Islet of Langerhans (tissue), 1 donor: ENCODE data around the gene SCRN1.
A peak's percentile ranks its signal among the peaks of the same experiment; 100 is the strongest.
"Not testable (repeated sequence)": the region's sequence is repeated elsewhere in the genome, so short reads cannot be mapped to it uniquely, and the experiment has no call there.

ENCODE experiments used
- FAIRE-seq: peaks from one replicate; lab custom pipeline; 2011; peaks lifted over from hg19 to GRCh38; lab: Jason Lieb, UNC

SCRN1 gene

GRCh38 chr7:29926216-29926615 is 63.4 kb downstream of the SCRN1 start:
- FAIRE-seq = no peak

DNA sequence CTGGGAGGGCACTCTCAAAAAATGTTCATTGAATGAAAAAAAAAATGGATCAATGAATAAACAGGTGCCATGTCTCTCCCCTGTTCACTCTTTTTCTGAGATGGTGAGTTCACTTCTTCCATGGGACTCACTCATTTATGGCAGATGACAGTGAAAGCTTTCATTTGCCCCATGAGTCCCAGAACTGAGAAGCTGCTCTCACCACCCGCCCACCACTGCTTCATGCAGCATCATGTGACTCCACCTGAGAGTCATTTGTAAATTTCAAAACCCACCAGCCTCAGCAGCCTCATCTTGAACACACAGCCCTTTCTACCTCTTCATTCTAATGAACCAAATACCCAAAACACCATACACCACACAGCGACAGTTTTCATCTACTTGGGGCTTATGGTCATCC is 64.9 kb downstream of the SCRN1 start:
- FAIRE-seq = no peak

DNA sequence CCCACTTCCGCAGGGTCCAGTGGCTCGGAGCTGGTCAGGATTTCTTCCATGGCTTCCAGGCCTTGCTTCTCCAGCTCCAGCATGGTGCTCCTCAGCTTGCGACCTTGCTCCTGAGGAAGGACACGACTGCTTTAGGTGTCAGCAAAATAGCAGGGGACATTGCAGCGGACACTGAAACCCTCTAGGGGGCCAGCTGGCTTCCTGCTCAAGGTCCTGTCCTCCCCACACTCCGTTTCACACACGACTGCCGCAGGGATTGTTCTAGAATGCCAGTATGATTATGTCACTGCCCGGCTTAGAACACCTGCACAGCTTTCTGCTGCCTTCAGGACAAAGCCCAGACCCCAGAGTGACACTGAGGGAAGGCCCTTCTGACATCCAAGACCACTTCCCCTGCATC is 65.6 kb downstream of the SCRN1 start:
- no peak for FAIRE-seq

- no peak for FAIRE-seq
These were observed 66.5 kb downstream of the SCRN1 start for GRCh38 chr7:29922921-29923700.

DNA sequence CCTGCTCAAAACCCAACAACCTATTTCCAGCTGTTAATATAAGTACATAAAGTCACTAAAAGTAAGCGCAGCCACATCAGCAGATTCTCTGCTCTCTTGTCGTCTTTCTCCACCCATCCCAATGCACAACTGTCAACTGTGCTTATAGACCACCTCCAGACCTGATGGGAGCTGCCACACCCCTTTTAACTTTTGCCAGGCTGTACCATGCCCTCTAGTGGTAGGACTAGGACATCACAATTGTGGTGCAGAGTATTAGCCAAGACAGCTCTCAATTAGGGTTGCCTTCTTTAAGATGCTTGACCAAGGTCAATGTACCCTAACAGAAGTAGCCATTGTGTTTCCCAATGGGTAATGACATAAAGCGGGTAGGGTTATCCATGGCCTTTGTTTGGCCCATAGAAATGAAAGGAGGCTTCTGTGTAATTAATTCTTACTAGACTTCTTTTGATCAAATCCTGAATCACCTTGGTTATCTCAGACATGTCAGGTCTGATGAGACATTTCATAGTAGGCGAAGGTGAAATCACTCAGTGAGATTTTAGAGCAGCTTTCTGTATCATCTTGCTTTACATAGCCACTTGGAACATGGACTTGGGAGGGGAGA is 68.1 kb downstream of the SCRN1 start:
- FAIRE-seq = peak; percentile 41

- FAIRE-seq = no peak
These were observed 69.1 kb downstream of the SCRN1 start for GRCh38 chr7:29920491-29920890.

GRCh38 chr7:29919790-29920189 is 69.8 kb downstream of the SCRN1 start:
- FAIRE-seq = no peak

DNA sequence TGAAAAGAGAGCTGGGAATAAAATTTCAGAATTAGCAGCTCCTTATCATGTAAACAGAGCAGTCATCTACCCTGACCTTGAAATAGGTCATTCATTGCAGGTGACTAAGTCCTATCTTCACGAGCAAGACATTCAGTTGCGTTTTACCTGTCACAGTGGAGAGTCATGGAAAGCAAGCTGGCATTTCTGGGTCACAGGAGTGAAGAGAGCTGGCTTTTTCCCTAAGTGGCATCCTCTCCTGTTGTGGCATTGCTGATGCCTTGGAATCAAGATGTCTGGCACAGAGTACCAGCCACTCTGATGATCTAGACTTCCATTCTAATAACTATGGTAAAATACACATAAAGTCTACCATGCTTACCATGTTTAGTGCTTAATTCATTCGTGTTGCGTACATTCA is 70.8 kb downstream of the SCRN1 start:
- no peak for FAIRE-seq

- no peak for FAIRE-seq
These were observed 72.0 kb downstream of the SCRN1 start for GRCh38 chr7:29917641-29918040.

DNA sequence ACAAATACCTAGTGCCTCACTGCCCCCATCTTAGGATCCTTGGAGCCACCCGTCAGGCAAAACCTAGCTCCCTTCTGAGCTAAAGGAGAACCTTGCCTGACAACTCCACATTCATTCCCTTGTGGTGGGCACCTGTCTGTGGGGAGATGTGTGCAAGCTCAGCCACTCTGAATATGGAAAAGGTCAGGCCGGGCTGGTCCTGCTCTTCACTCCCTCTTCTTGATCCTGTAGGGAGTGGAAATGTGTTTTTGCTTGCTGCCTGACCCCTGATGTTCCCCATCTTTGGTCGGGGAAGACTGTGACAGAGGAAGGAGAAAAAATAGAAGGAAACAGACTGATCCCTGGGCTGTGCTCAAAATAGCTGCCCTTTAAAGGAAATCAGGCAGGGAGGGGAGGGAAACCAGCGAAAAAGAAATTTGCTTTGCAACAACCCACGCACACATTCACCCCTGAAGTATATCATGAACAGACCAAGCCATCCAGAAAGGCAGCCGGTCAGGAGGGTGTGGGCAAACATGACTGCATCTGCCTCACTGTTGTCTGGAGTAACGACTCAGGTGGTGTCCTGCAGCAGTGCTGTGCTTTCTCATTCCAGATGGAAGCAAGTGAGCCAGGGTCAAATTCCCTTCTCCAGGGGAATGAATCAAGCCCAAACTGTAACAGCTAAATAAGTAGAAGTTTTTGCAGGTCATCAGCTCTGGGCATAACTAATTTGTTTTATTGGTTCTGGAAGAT is 74.0 kb downstream of the SCRN1 start:
- peak; percentile 33 for FAIRE-seq

DNA sequence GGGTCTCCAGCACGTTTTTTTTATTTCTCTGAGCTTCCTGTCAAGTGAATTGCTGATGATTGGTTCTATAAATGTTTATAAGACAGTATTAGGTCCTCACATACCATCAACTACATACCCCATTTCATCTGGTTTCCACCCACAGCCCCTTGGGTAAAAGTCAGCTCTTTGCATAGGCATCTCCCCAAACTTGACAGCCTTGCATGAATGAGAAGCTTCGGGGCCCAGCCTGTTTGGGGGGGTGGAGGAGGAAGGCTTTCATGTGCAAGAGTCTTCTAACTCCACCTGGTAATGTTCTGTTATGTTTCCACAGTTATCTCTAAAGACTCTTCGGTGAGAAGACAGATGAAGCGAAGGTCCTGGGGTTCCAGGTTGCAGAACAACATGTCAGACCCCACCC is 75.4 kb downstream of the SCRN1 start:
- FAIRE-seq = no peak

- FAIRE-seq = no peak
These were observed 83.2 kb downstream of the SCRN1 start for GRCh38 chr7:29906200-29907022.

- FAIRE-seq = no peak
These were observed 88.9 kb downstream of the SCRN1 start for GRCh38 chr7:29900745-29901144.

GRCh38 chr7:29898301-29898700 is 91.3 kb downstream of the SCRN1 start:
- FAIRE-seq = no peak

GRCh38 chr7:29896685-29897411 is 92.8 kb downstream of the SCRN1 start:
- FAIRE-seq = no peak

- FAIRE-seq = no peak
These were observed 94.0 kb downstream of the SCRN1 start for GRCh38 chr7:29895559-29895958.

GRCh38 chr7:29894256-29894655 is 95.3 kb downstream of the SCRN1 start:
- no peak for FAIRE-seq

- FAIRE-seq = no peak
These were observed 96.1 kb downstream of the SCRN1 start for GRCh38 chr7:29893351-29893965.

DNA sequence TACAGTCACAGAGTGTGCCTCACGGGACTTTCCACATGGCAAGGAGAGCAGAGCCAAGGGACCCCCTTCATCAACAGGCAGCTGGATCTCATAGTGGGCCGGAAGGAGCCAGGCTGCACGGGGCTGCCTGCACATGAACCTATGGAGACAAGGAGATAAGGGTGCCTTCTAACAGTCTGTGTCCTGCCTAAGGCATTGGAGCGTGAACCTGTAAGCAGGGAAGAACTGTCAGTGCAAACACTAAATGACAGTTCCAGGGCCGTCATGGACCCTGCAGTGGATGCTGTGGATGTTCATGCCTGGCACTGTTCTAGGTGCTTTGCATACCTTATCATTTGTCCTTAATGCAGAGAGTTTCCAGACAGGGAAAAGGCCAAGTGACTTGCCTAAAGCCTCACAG is 97.4 kb downstream of the SCRN1 start:
- FAIRE-seq = no peak

DNA sequence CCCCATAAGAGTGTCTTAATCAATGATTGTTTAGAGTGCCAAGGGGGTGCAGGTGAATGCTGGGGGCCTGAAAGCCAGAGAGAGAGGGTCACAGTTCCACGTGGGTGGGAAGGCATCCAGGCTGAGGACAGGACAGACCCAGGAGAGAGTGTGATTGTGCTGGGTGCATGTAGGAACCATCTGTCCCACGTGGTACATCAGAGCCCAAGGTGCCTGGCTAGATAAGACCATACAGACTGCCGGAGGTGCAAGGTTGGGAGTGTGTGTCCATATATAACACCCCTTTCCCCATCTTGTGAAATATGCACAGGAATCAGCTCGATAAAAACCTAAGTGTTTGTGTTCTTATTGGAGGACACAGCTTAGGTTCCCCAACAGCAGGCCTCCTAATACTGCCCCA is 97.8 kb downstream of the SCRN1 start:
- no peak for FAIRE-seq

DNA sequence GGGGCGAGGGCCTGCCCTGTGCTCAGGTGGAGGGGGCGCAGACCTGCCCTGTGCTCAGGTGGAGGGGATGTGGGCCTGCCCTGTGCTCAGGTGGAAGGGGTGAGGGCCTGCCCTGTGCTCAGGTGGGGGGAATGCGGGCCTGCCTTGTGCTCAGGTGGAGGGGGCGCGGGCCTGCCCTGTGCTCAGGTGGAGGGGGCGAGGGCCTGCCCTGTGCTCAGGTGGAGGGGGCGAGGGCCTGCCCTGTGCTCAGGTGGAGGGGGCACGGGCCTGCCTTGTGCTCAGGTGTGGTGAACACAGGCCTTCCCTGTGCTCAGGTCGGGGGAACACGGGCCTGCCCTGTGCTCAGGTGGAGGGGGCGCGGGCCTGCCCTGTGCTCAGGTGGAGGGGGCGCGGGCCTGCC is 98.8 kb downstream of the SCRN1 start:
- not testable (repeated sequence) for FAIRE-seq
